ENCODE data around the gene SH3RF3. TPM values are rescaled to one million over a fixed set of nuclear protein-coding genes. Genes with fewer than 3 reads are reported as not detected.

SH3RF3 gene
- 3.7 and 4.4 TPM in 2 replicates for total RNA-seq (2013; cell fraction: nucleolus; rRNA removed)
- total RNA-seq (2014; rRNA removed), result 4.2 and 4.6 TPM in 2 replicates
- total RNA-seq (2014; rRNA removed; fragmentation: Illumina TruSeq; extraction: Trizol), result 2.0 and 2.3 TPM in 2 replicates
- total RNA-seq (2021), result 8.4 and 8.8 TPM in 2 replicates
- 0.94 TPM for polyA plus RNA-seq (2011; ENCODE audit: low read depth)
- 0.07 and 0.08 TPM in 2 replicates for polyA plus RNA-seq (2011; rRNA removed)
- polyA plus RNA-seq (2011; cell fraction: cytosol; rRNA removed), result 0.10 and 0.12 TPM in 2 replicates
- 0.24 and 0.42 TPM in 2 replicates for polyA plus RNA-seq (2011; cell fraction: nucleus; rRNA removed)
- polyA plus RNA-seq (2012), result 1.6 TPM in 2 replicates
- 3.0 and 3.7 TPM in 2 replicates for polyA plus RNA-seq (2014; fragmentation: Illumina TruSeq; extraction: Trizol)
- polyA plus RNA-seq (2014; fragmentation: Nextera tagmentation; extraction: Ambion mirVana), result under 1 TPM; 0.21 to 0.35 TPM
- polyA plus RNA-seq (2014; rRNA removed), result 5.1 and 6.0 TPM in 2 replicates
- polyA plus RNA-seq (2016; fragmentation: Nextera tagmentation; extraction: Ambion mirVana), result 1 to 10 TPM; 1.1 to 2.4 TPM
- 0.15 and 0.22 TPM in 2 replicates for polyA minus RNA-seq (2011; rRNA and poly(A)+ RNA removed)
- polyA minus RNA-seq (2011; cell fraction: cytosol; rRNA and poly(A)+ RNA removed), result 0.21 and 0.27 TPM in 2 replicates
- polyA minus RNA-seq (2011; cell fraction: nucleus; rRNA and poly(A)+ RNA removed), result 0.36 and 0.77 TPM in 2 replicates
- Bru-seq, nascent RNA, result percentile 68 among the genes with signal in this experiment
- percentile 71 among the genes with signal in this experiment for BruChase-seq, experiment 1, labeled RNA remaining after a 6-hour chase
- BruChase-seq, experiment 2, labeled RNA remaining after a 2-hour chase, result percentile 67 among the genes with signal in this experiment
- long read RNA-seq, experiment 1, partial matches to known transcripts, result 0 of 1 reads
- long read RNA-seq, experiment 1, other reads (novel, unspliced or antisense), result 1 of 1 reads
- long read RNA-seq, experiment 2, partial matches to known transcripts, result 0 of 7 reads
- long read RNA-seq, experiment 2, other reads (novel, unspliced or antisense), result 7 of 7 reads

- FAIRE-seq, result no peak
- Histone ChIP-seq H3K4me1 (ENCODE audit: control insufficient read depth, insufficient read depth, low read length) (no peaks in the 10 kb centered on the region; the same call in 1 of the 2 replicates), H3K27ac (ENCODE audit: control insufficient read depth, insufficient read depth) (no peak within 1 kb of the TSS), H3K9ac (ENCODE audit: control insufficient read depth, insufficient read depth, low read length) (peak within 1 kb of the TSS; percentile 37; the same call in 1 of the 2 replicates), H3K36me3 (ENCODE audit: control insufficient read depth in 2 of 2, insufficient read depth in 2 of 2, low read length in 1 of 2) (no peaks in the 10 kb centered on the region; a peak in 1 of 4 replicates), H3K4me2 (ENCODE audit: control insufficient read depth, insufficient read depth) (peak within 1 kb of the TSS; percentile 90), H3K27me3 (replicated peaks in 1 of 2; ENCODE audit: control insufficient read depth in 2 of 2, insufficient read depth in 2 of 2, low read length in 1 of 2) (peaks cover 0 to 2% of the 10 kb centered on the region in 2 experiments; a peak in 3 of 4 replicates), H2AFZ (ENCODE audit: control insufficient read depth, low read depth, low read length) (peak within 1 kb of the TSS; percentile 68), H3K4me3 (peak within 1 kb of the TSS; percentile 67), H4K20me1 (ENCODE audit: control insufficient read depth, insufficient read depth) (no peaks in the 10 kb centered on the region), H3K9me3 (replicated peaks; ENCODE audit: control insufficient read depth, insufficient read depth, low read length) (no peaks in the 10 kb centered on the region), H3K79me2 (ENCODE audit: control insufficient read depth, insufficient read depth, low read length) (peaks cover 8% of the 10 kb centered on the region)
- ChIA-PET RAD21 (ENCODE audit: unreplicated experiment) (interaction anchor here (0.6 to 9.2 kb wide), 13 partner anchors 20 to 385 kb away, joined by 3 to 67 read pairs (median 5); no protein-coding TSS in a partner anchor), SMC1A (ENCODE audit: uncharacterized antibody, unreplicated experiment) (interaction anchor here (1.0 to 3.8 kb wide), 8 partner anchors 66 to 385 kb away, joined by 3 to 44 read pairs (median 3); no protein-coding TSS in a partner anchor), CTCF (interaction anchor here (0.8 to 4.6 kb wide), 8 partner anchors 10 to 432 kb away, joined by 3 to 62 read pairs (median 4); no protein-coding TSS in a partner anchor), POLR2A (interaction anchor here (0.8 kb wide), 1 partner anchor 97 kb away, joined by 3 read pairs; no protein-coding TSS in a partner anchor)
- under 1% methylated on average over 69 of the region's 85 CpGs for WGBS (ENCODE audit: insufficient coverage, insufficient replicate concordance, low lambda C conversion rate, missing lambda C conversion rate)
- TSS peak; percentile 64 for BruUV-seq (replicated peaks)
- no peak for DNase-seq (ENCODE audit: low read depth, low spot score)
- intact Hi-C loops (cut with micrococcal nuclease; ENCODE audit: unreplicated experiment) (loop anchor here (1.0 to 5.0 kb wide), 4 partner anchors 90 to 382 kb away; no protein-coding TSS in a partner anchor), in situ Hi-C loops (cut with MboI) (no loop called here)
- ATAC-seq, result peak; percentile 57
- TF ChIP-seq MEF2B (IDR thresholded peaks at IDR 0.05; ENCODE audit: partially characterized antibody, poor library complexity, severe bottlenecking), result peak; percentile 38
- TF ChIP-seq ZNF687 (IDR thresholded peaks at IDR 0.05), result 0 out of 2 replicates have a peak, but pooled peaks have one; percentile 48
- TF ChIP-seq NFYA (IDR thresholded peaks at IDR 0.05; ENCODE audit: borderline replicate concordance, low read depth, low read length), result no peak
- TF ChIP-seq PAX8 (IDR thresholded peaks at IDR 0.05), result no peak
- TF ChIP-seq LARP7 (IDR thresholded peaks at IDR 0.05), result peak; percentile 44; the same call in 1 of the 2 replicates
- no peak for TF ChIP-seq SMC3 (IDR thresholded peaks at IDR 0.05; ENCODE audit: borderline replicate concordance, low read length)
- no peak for TF ChIP-seq CREM (IDR thresholded peaks at IDR 0.05; ENCODE audit: low read depth)
- TF ChIP-seq GABPA (IDR thresholded peaks at IDR 0.05; ENCODE audit: low read depth), result no peak
- TF ChIP-seq ZNF622 (IDR thresholded peaks at IDR 0.05), result no peak
- no peak for TF ChIP-seq RAD51 (IDR thresholded peaks at IDR 0.05)
- no peak for TF ChIP-seq HCFC1 (IDR thresholded peaks at IDR 0.05; ENCODE audit: low read length)
- TF ChIP-seq POLR2A (IDR thresholded peaks at IDR 0.05; ENCODE audit: low read depth, low read length), result 0 out of 2 replicates have a peak, but pooled peaks have one; percentile 7
- peak; percentile 36; the same call in 1 of the 2 replicates for TF ChIP-seq IKZF1 (conservative IDR thresholded peaks at IDR 0.05)
- peak; percentile 58 for TF ChIP-seq HDAC6 (IDR thresholded peaks at IDR 0.05; ENCODE audit: unreplicated experiment)
- TF ChIP-seq ATF7 (IDR thresholded peaks at IDR 0.05; ENCODE audit: low read depth), result no peak
- TF ChIP-seq JUNB (IDR thresholded peaks at IDR 0.05), result no peak
- no peak for TF ChIP-seq TCF7 (IDR thresholded peaks at IDR 0.05; ENCODE audit: borderline replicate concordance)
- TF ChIP-seq SMARCA5 (IDR thresholded peaks at IDR 0.05), result no peak
These were observed at the start of gene SH3RF3 for GRCh38 chr2:109128616-109129355. SH3RF3 (plus strand) TSS chr2:109129205.

Data from GM12878 (cell line).